WTC11 (cell line): ENCODE measurements around the gene GRID2. TPM values are rescaled to one million over a fixed set of nuclear protein-coding genes. Genes with fewer than 3 reads are reported as not detected.

Experiments
- ATAC-seq: fragments of 200-7000 bp; cut with Tn5 transposase; 2 replicates; pipeline ENCODE4 v1.10.0; 2021; ENCODE audit warnings: mild to moderate bottlenecking, moderate library complexity
- CTCF ChIA-PET: fragments of 300-600 bp; sonication (Branson Sonifier 250); formaldehyde crosslinking; loops from one replicate; lab custom pipeline; 2021; ENCODE audit warnings: antibody characterized with exemption; lab: Charles Lee
- POLR2A ChIA-PET: fragments of 350-600 bp; sonication (Branson Sonifier 250); formaldehyde crosslinking; loops from one replicate; lab custom pipeline; 2021; ENCODE audit warnings: antibody characterized with exemption; lab: Charles Lee
- DNase-seq: peaks from one replicate; pipeline ENCODE4 v3.0.0; 2021; ENCODE audit warnings: low spot score
- H3K27ac Mint-ChIP-seq: 2 replicates; pipeline ENCODE4 v1.8.0; 2021; ENCODE audit warnings: mixed read lengths
- H3K27me3 Mint-ChIP-seq: 2 replicates; pipeline ENCODE4 v1.8.0; 2021; ENCODE audit warnings: low read depth, mild to moderate bottlenecking, moderate library complexity, mixed read lengths
- H3K36me3 Mint-ChIP-seq: 2 replicates; pipeline ENCODE4 v1.8.0; 2021; ENCODE audit warnings: mixed read lengths
- H3K4me1 Mint-ChIP-seq: 2 replicates; pipeline ENCODE4 v1.8.0; 2022; ENCODE audit warnings: mixed read lengths
- H3K4me3 Mint-ChIP-seq: 2 replicates; pipeline ENCODE4 v1.8.0; 2021; ENCODE audit warnings: mild to moderate bottlenecking, moderate library complexity, mixed read lengths
- H3K9me3 Mint-ChIP-seq: 2 replicates; pipeline ENCODE4 v1.8.0; 2021; ENCODE audit warnings: mixed read lengths
- ARID4B ChIP-seq: sonication (generic); formaldehyde crosslinking; IDR thresholded peaks from 2 replicates; pipeline ENCODE4 v1.8.0; 2023; ENCODE audit warnings: missing genetic modification reagents, mild to moderate bottlenecking, borderline replicate concordance
- ATF3 ChIP-seq: sonication (generic); formaldehyde crosslinking; conservative IDR thresholded peaks from 2 replicates; pipeline ENCODE4 v1.8.1; 2022; ENCODE audit warnings: mild to moderate bottlenecking, missing genetic modification reagents
- ELF4 ChIP-seq: sonication (generic); formaldehyde crosslinking; IDR thresholded peaks from 2 replicates; pipeline ENCODE4 v1.8.1; 2022; ENCODE audit warnings: low read depth, mild to moderate bottlenecking, moderate library complexity, missing genetic modification reagents
- ETV6 ChIP-seq: sonication (generic); formaldehyde crosslinking; IDR thresholded peaks from 2 replicates; pipeline ENCODE4 v1.8.1; 2022; ENCODE audit warnings: mild to moderate bottlenecking, missing genetic modification reagents
- JAZF1 ChIP-seq: fragments of 250-450 bp; sonication (Bioruptor Pico); IDR thresholded peaks from 2 replicates; pipeline ENCODE4 v1.9.0; 2021; ENCODE audit warnings: moderate library complexity, mild to moderate bottlenecking, inconsistent platforms
- MXD4 ChIP-seq: fragments of 250-450 bp; sonication (Bioruptor Pico); IDR thresholded peaks from 2 replicates; pipeline ENCODE4 v1.8.0; 2021; ENCODE audit warnings: mild to moderate bottlenecking, moderate library complexity, borderline replicate concordance
- NFATC4 ChIP-seq: fragments of 250-450 bp; sonication (Bioruptor Pico); IDR thresholded peaks from 2 replicates; pipeline ENCODE4 v1.9.0; 2021; ENCODE audit warnings: mild to moderate bottlenecking
- NFYB ChIP-seq: sonication (generic); formaldehyde crosslinking; conservative IDR thresholded peaks from 2 replicates; pipeline ENCODE4 v1.8.0; 2022; ENCODE audit warnings: low read depth, missing genetic modification reagents
- NR2C2 ChIP-seq: sonication (generic); formaldehyde crosslinking; IDR thresholded peaks from 2 replicates; pipeline ENCODE4 v1.8.0; 2022; ENCODE audit warnings: mild to moderate bottlenecking, missing genetic modification reagents
- TCF7 ChIP-seq: sonication (generic); formaldehyde crosslinking; IDR thresholded peaks from 2 replicates; pipeline ENCODE4 v1.8.0; 2022; ENCODE audit warnings: mild to moderate bottlenecking, low read depth, missing genetic modification reagents, moderate library complexity
- TEAD4 ChIP-seq: sonication (generic); formaldehyde crosslinking; IDR thresholded peaks from 2 replicates; pipeline ENCODE4 v1.8.0; 2022; ENCODE audit warnings: mild to moderate bottlenecking, missing genetic modification reagents
- TP53 ChIP-seq: sonication (generic); formaldehyde crosslinking; IDR thresholded peaks from 2 replicates; pipeline ENCODE4 v1.8.1; 2023; ENCODE audit warnings: mild to moderate bottlenecking, missing genetic modification reagents
- USF1 ChIP-seq: sonication (generic); formaldehyde crosslinking; IDR thresholded peaks from 2 replicates; pipeline ENCODE4 v1.8.0; 2022; ENCODE audit warnings: mild to moderate bottlenecking, missing genetic modification reagents
- USF2 ChIP-seq: sonication (generic); formaldehyde crosslinking; IDR thresholded peaks from 2 replicates; pipeline ENCODE4 v1.8.1; 2023; ENCODE audit warnings: mild to moderate bottlenecking, missing genetic modification reagents, moderate library complexity
- ZNF263 ChIP-seq: sonication (generic); formaldehyde crosslinking; IDR thresholded peaks from 2 replicates; pipeline ENCODE4 v1.8.1; 2022; ENCODE audit warnings: low read depth, mild to moderate bottlenecking, moderate library complexity, missing genetic modification reagents
- ZNF281 ChIP-seq: sonication (generic); formaldehyde crosslinking; IDR thresholded peaks from 2 replicates; pipeline ENCODE4 v1.8.0; 2023; ENCODE audit warnings: mild to moderate bottlenecking, missing genetic modification reagents
- ZNF416 ChIP-seq: fragments of 250-450 bp; sonication (Bioruptor Pico); IDR thresholded peaks from 2 replicates; pipeline ENCODE4 v1.9.0; 2021; ENCODE audit warnings: mild to moderate bottlenecking, inconsistent platforms
- ZNF423 ChIP-seq: fragments of 250-450 bp; sonication (Bioruptor Pico); IDR thresholded peaks from 2 replicates; pipeline ENCODE4 v2.1.2; 2022; ENCODE audit warnings: mild to moderate bottlenecking, moderate library complexity
- ZSCAN18 ChIP-seq: fragments of 250-450 bp; sonication (Bioruptor Pico); IDR thresholded peaks from 2 replicates; pipeline ENCODE4 v2.1.2; 2022; ENCODE audit warnings: mild to moderate bottlenecking, moderate library complexity
- total RNA-seq: library from RNA; stranded (reverse); gene quantifications from 3 replicates; pipeline ENCODE4 v1.2.3, GENCODE V29; 2021

GRID2 gene
- total RNA-seq, 1 experiment from 2014 or later = 26.8 TPM

GRCh38 chr4:93403571-93403970, 1099.8 kb downstream of the GRID2 start (continued):
- TF ChIP-seq ZSCAN18 (CRISPR knock-in tag) (no peak), ZNF263 (CRISPR knock-in tag) (no peak), NR2C2 (no peak), USF2 (CRISPR knock-in tag) (no peak), USF1 (CRISPR knock-in tag) (no peak), ZNF281 (CRISPR knock-in tag) (no peak), ZNF416 (no peak), JAZF1 (CRISPR knock-in tag) (no peak), ATF3 (CRISPR knock-in tag) (no peak)

- ChIA-PET CTCF (no interaction called here), POLR2A (no interaction called here)
- H3K36me3 Mint-ChIP-seq = no peaks in the 10 kb centered on the region
- H3K27me3 Mint-ChIP-seq = peaks cover 90% of the 10 kb centered on the region
- peak overlapping the region; percentile 55 for H3K4me3 Mint-ChIP-seq
- H3K27ac Mint-ChIP-seq = no peak overlapping the region
- peaks cover 46% of the 10 kb centered on the region for H3K4me1 Mint-ChIP-seq
- H3K9me3 Mint-ChIP-seq = no peaks in the 10 kb centered on the region
- peak; percentile 50 for ATAC-seq
- no peak for DNase-seq
- no peak for TF ChIP-seq TEAD4 (CRISPR knock-in tag)
- peak; percentile 98 for TF ChIP-seq ZNF263 (CRISPR knock-in tag)
- peak; percentile 86; the same call in 1 of the 2 replicates for TF ChIP-seq ELF4 (CRISPR knock-in tag)
Measured at GRCh38 chr4:93407493-93408275, 1103.9 kb downstream of the GRID2 start.

- no peak for TF ChIP-seq TCF7 (CRISPR knock-in tag)
- 0 out of 2 replicates have a peak, but pooled peaks have one; percentile 27 for TF ChIP-seq ETV6 (CRISPR knock-in tag)
- TF ChIP-seq MXD4 (CRISPR knock-in tag) = no peak
- no peak for TF ChIP-seq ZNF423 (CRISPR knock-in tag)
- TF ChIP-seq ARID4B (CRISPR knock-in tag) = no peak
- no peak for TF ChIP-seq NFYB
- no peak for TF ChIP-seq TP53 (CRISPR knock-in tag)
- no peak for TF ChIP-seq NFATC4
- H3K4me3 Mint-ChIP-seq = peak overlapping the region; percentile 16; the same call in 1 of the 2 replicates
- POLR2A ChIA-PET = no interaction called here
- DNase-seq (no peak), ATAC-seq (peak; percentile 95)
- CTCF ChIA-PET = no interaction called here
- H3K27me3 Mint-ChIP-seq = peaks cover 88% of the 10 kb centered on the region
- no peaks in the 10 kb centered on the region for H3K9me3 Mint-ChIP-seq
- H3K4me1 Mint-ChIP-seq = peaks cover 46% of the 10 kb centered on the region
- H3K27ac Mint-ChIP-seq = no peak overlapping the region
- H3K36me3 Mint-ChIP-seq = no peaks in the 10 kb centered on the region
Measured at GRCh38 chr4:93409035-93409434, 1105.3 kb downstream of the GRID2 start.
